HG03558 (cell line): ENCODE data around the gene KCNJ13.
"Not testable (repeated sequence)": the region's sequence is repeated elsewhere in the genome, so short reads cannot be mapped to it uniquely, and the experiment has no call there.

Experiments used
- ATAC-seq: cut with Tn5 transposase; IDR thresholded peaks from one replicate; pipeline ENCODE4 v1.9.1; 2021; ENCODE audit warnings: moderate number of reproducible peaks; ENCODE audit not compliant: unreplicated experiment; ENCODE audit errors: extremely low read depth

KCNJ13 gene

GRCh38 chr2:232770207-232770606 is 6.2 kb downstream of the KCNJ13 start:
- no peak for ATAC-seq

- ATAC-seq: no peak
Observed at GRCh38 chr2:232767866-232768265, 8.5 kb downstream of the KCNJ13 start.

- no peak for ATAC-seq
Observed at GRCh38 chr2:232761301-232761907, 15.0 kb downstream of the KCNJ13 start.

- no peak for ATAC-seq
Observed at GRCh38 chr2:232757905-232758304, 18.5 kb downstream of the KCNJ13 start.

GRCh38 chr2:232750135-232750671 is 26.2 kb downstream of the KCNJ13 start:
- ATAC-seq: no peak

GRCh38 chr2:232749331-232749730 is 27.0 kb downstream of the KCNJ13 start:
- ATAC-seq: no peak

GRCh38 chr2:232748038-232748437 is 28.3 kb downstream of the KCNJ13 start:
- no peak for ATAC-seq

GRCh38 chr2:232744963-232745362 is 31.4 kb downstream of the KCNJ13 start:
- ATAC-seq: no peak

- ATAC-seq: no peak
Observed at GRCh38 chr2:232741972-232742371, 34.4 kb downstream of the KCNJ13 start.

GRCh38 chr2:232741294-232741693 is 35.1 kb downstream of the KCNJ13 start:
- no peak for ATAC-seq

GRCh38 chr2:232731470-232731869 is 44.9 kb downstream of the KCNJ13 start:
- no peak for ATAC-seq

- no peak for ATAC-seq
Observed at GRCh38 chr2:232728785-232729184, 47.6 kb downstream of the KCNJ13 start.

GRCh38 chr2:232723027-232723426 is 53.3 kb downstream of the KCNJ13 start:
- ATAC-seq: no peak

GRCh38 chr2:232721882-232722281 is 54.5 kb downstream of the KCNJ13 start:
- ATAC-seq: no peak

GRCh38 chr2:232721261-232721660 is 55.1 kb downstream of the KCNJ13 start:
- ATAC-seq: no peak

- ATAC-seq: not testable (repeated sequence)
Observed at GRCh38 chr2:232720056-232720455, 56.3 kb downstream of the KCNJ13 start.
